Measurements from ENCODE around the gene FAN1. TPM values are rescaled to one million over a fixed set of nuclear protein-coding genes. Genes with fewer than 3 reads are reported as not detected.

The FAN1 gene
- total RNA-seq, 1 donor from 2014 or later: 26.3 TPM

GRCh38 chr15:30917675-30918074 is 14.0 kb downstream of the FAN1 start:
- DNase-seq (no peak), ATAC-seq (no peak)
- intact Hi-C loops (cut with micrococcal nuclease): loop anchor here (10.0 kb wide), 1 partner anchor 47 kb away; no protein-coding TSS in a partner anchor

- no peak for DNase-seq
- peak; percentile 39 for ATAC-seq
- intact Hi-C loops (cut with micrococcal nuclease): loop anchor here (10.0 kb wide), 1 partner anchor 46 kb away; no protein-coding TSS in a partner anchor
Measured at GRCh38 chr15:30918366-30918765, 14.7 kb downstream of the FAN1 start.

- ATAC-seq (no peak), DNase-seq (no peak)
- intact Hi-C loops (cut with micrococcal nuclease): loop anchor here (10.0 kb wide), 1 partner anchor 45 kb away; no protein-coding TSS in a partner anchor
Measured at GRCh38 chr15:30919877-30920550, 16.3 kb downstream of the FAN1 start.

GRCh38 chr15:30921106-30921505 is 17.4 kb downstream of the FAN1 start:
- no peak for ATAC-seq
- intact Hi-C loops (cut with micrococcal nuclease): no loop called here
- DNase-seq: no peak

- intact Hi-C loops (cut with micrococcal nuclease): no loop called here
- ATAC-seq: peak; percentile 92
Measured at GRCh38 chr15:30921781-30922479, 18.2 kb downstream of the FAN1 start.

GRCh38 chr15:30922480-30923311 is 19.0 kb downstream of the FAN1 start:
- intact Hi-C loops (cut with micrococcal nuclease): no loop called here
- peak; percentile 53 for ATAC-seq
- peak; percentile 40 for DNase-seq

More at GRCh38 chr15:30921781-30922479, 18.2 kb downstream of the FAN1 start:
- DNase-seq: peak; percentile 83

GRCh38 chr15:30923429-30923828 is 19.7 kb downstream of the FAN1 start:
- intact Hi-C loops (cut with micrococcal nuclease): no loop called here
- peak; percentile 79 for DNase-seq
- peak; percentile 87 for ATAC-seq

- ATAC-seq (no peak), DNase-seq (no peak)
- intact Hi-C loops (cut with micrococcal nuclease): no loop called here
Measured at GRCh38 chr15:30924353-30924752, 20.6 kb downstream of the FAN1 start.

- intact Hi-C loops (cut with micrococcal nuclease): no loop called here
- ATAC-seq (no peak), DNase-seq (no peak)
Measured at GRCh38 chr15:30925686-30926085, 22.0 kb downstream of the FAN1 start.

- DNase-seq: no peak
- no peak for ATAC-seq
- intact Hi-C loops (cut with micrococcal nuclease): no loop called here
Measured at GRCh38 chr15:30926161-30926560, 22.4 kb downstream of the FAN1 start.

GRCh38 chr15:30927148-30927761 is 23.5 kb downstream of the FAN1 start:
- intact Hi-C loops (cut with micrococcal nuclease): no loop called here
- DNase-seq: no peak
- no peak for ATAC-seq

- DNase-seq: no peak
- intact Hi-C loops (cut with micrococcal nuclease): no loop called here
- no peak for ATAC-seq
Measured at GRCh38 chr15:30928076-30928475, 24.4 kb downstream of the FAN1 start.

- DNase-seq: no peak
- ATAC-seq: no peak
- intact Hi-C loops (cut with micrococcal nuclease): no loop called here
Measured at GRCh38 chr15:30929064-30929669, 25.5 kb downstream of the FAN1 start.

GRCh38 chr15:30929982-30930381 is 26.3 kb downstream of the FAN1 start:
- ATAC-seq: no peak
- intact Hi-C loops (cut with micrococcal nuclease): no loop called here
- DNase-seq: no peak

GRCh38 chr15:30930422-30930821 is 26.7 kb downstream of the FAN1 start:
- intact Hi-C loops (cut with micrococcal nuclease): no loop called here

GRCh38 chr15:30933293-30933692 is 29.6 kb downstream of the FAN1 start:
- ATAC-seq (no peak), DNase-seq (no peak)
- intact Hi-C loops (cut with micrococcal nuclease): no loop called here

More at GRCh38 chr15:30930422-30930821, 26.7 kb downstream of the FAN1 start:
- ATAC-seq (no peak), DNase-seq (no peak)

GRCh38 chr15:30939161-30939560 is 35.4 kb downstream of the FAN1 start:
- ATAC-seq: peak; percentile 34
- intact Hi-C loops (cut with micrococcal nuclease): no loop called here
- no peak for DNase-seq

- ATAC-seq (no peak), DNase-seq (no peak)
- intact Hi-C loops (cut with micrococcal nuclease): no loop called here
Measured at GRCh38 chr15:30940359-30940758, 36.6 kb downstream of the FAN1 start.

- DNase-seq (no peak), ATAC-seq (no peak)
- intact Hi-C loops (cut with micrococcal nuclease): no loop called here
Measured at GRCh38 chr15:30941520-30941919, 37.8 kb downstream of the FAN1 start.

Measured in left ventricle myocardium superior (tissue), 1 donor.